Epithelial cell of esophagus (primary cell): ENCODE data around the gene USP35.

Experiments used
- DNase-seq: peaks from one replicate; pipeline ENCODE4 v3.0.0; 2010; ENCODE audit warnings: low read depth
- H3K4me3 ChIP-seq: 2 replicates; pipeline ENCODE4 v1.5.1; 2011; ENCODE audit warnings: mild to moderate bottlenecking, low read length, control low read depth
- TF ChIP-seq, protein P1 (sequence below): IDR thresholded peaks from 2 replicates; pipeline ENCODE4 v1.5.1; 2011; ENCODE audit warnings: low read depth, mild to moderate bottlenecking, low read length, control low read depth, inconsistent platforms; ENCODE audit not compliant: insufficient read depth; ENCODE audit errors: missing control alignments

Gene USP35

DNA sequence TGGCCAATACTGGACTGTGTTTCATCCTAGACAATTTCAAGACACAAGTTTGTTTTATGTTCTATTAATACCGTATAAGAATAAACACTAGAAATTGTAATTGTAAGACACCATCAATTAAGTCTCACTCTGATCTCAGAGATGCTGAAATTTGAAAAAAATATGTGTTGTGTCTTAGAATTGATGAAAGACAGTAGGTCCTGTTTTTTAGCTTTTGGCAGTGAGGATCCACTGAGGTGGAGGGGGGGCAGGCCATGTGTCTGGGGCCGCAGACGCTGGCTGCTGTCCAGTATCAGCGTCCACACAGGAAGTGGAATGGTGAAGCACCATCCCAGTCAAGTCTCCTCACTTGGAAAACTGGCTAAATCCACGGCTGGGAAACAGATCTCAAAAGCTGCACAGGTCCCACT, 26.8 kb upstream of the USP35 start:
- no peak for DNase-seq
- no peak overlapping the region for H3K4me3 ChIP-seq
- TF ChIP-seq, protein P1, sequence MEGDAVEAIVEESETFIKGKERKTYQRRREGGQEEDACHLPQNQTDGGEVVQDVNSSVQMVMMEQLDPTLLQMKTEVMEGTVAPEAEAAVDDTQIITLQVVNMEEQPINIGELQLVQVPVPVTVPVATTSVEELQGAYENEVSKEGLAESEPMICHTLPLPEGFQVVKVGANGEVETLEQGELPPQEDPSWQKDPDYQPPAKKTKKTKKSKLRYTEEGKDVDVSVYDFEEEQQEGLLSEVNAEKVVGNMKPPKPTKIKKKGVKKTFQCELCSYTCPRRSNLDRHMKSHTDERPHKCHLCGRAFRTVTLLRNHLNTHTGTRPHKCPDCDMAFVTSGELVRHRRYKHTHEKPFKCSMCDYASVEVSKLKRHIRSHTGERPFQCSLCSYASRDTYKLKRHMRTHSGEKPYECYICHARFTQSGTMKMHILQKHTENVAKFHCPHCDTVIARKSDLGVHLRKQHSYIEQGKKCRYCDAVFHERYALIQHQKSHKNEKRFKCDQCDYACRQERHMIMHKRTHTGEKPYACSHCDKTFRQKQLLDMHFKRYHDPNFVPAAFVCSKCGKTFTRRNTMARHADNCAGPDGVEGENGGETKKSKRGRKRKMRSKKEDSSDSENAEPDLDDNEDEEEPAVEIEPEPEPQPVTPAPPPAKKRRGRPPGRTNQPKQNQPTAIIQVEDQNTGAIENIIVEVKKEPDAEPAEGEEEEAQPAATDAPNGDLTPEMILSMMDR = no peak

DNA sequence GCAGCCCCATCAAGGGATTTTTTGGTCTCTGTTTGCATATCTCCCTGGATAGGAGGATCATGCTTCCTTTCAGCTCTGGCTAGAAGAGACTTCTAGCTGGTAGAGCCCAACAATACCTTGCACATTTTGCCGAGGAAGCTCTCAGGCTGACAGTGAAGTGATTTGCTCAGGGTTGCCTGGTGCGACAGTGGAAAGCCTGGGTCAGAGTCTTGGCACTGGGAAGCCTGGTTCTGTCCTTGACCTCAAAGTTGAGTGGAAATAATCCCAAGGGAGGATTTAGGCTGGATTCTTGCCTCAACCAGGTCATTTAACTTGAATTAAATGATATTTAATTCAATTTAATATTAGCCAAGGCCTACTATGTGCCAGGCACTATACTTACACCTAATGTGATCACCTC, 24.9 kb upstream of the USP35 start:
- no peak overlapping the region for H3K4me3 ChIP-seq
- DNase-seq = no peak
- TF ChIP-seq, protein P1 = no peak

GRCh38 chr11:78164471-78164870, 24.2 kb upstream of the USP35 start:
- H3K4me3 ChIP-seq = no peak overlapping the region
- TF ChIP-seq, protein P1 = no peak
- DNase-seq = no peak

- TF ChIP-seq, protein P1 = no peak
- no peak for DNase-seq
- no peak overlapping the region for H3K4me3 ChIP-seq
Measured at GRCh38 chr11:78166855-78167469, 21.8 kb upstream of the USP35 start.

GRCh38 chr11:78168539-78169477, 19.9 kb upstream of the USP35 start:
- H3K4me3 ChIP-seq = no peak overlapping the region
- no peak for DNase-seq
- TF ChIP-seq, protein P1 = no peak

GRCh38 chr11:78170413-78170812, 18.3 kb upstream of the USP35 start:
- DNase-seq = no peak
- H3K4me3 ChIP-seq = no peak overlapping the region
- TF ChIP-seq, protein P1 = no peak
